ENCODE data around the gene SHROOM3.

GRCh38 chr4:76718831-76719230 is 283.8 kb downstream of the SHROOM3 start:
- no peak for TF ChIP-seq CTCF (IDR thresholded peaks at IDR 0.05)
- no peak for TF ChIP-seq POLR2A (IDR thresholded peaks at IDR 0.05)

All from Peyer's patch (tissue), 4 donors.